GM12878 (cell line): ENCODE data around the gene OGFR. TPM values are rescaled to one million over a fixed set of nuclear protein-coding genes. Genes with fewer than 3 reads are reported as not detected.

Experiments
- ATAC-seq: fragments of 200-7000 bp; cut with Tn5 transposase; 3 replicates; pipeline ENCODE4 v1.9.1; 2020; ENCODE audit warnings: mild to moderate bottlenecking, moderate library complexity
- BruUV-seq: library from RNA; stranded (reverse); fragments of 400-500 nt; replicated peaks from 2 replicates; lab custom pipeline; 2021; lab: Mats Ljungman, UMichigan
- CTCF ChIA-PET: fragments of 300-600 bp; sonication (Branson Sonifier 250); formaldehyde crosslinking; extraction: SDS; loops from one replicate; lab custom pipeline; 2021; ENCODE audit warnings: inconsistent platforms; lab: Yijun Ruan, JAX
- POLR2A ChIA-PET: fragments of 350-600 bp; formaldehyde crosslinking; extraction: SDS; loops from one replicate; lab custom pipeline; 2021; ENCODE audit warnings: inconsistent platforms; lab: Charles Lee
- RAD21 ChIA-PET: fragments of 300-600 bp; sonication (Branson Sonifier 250); formaldehyde crosslinking; loops from one replicate; lab custom pipeline; 2023; ENCODE audit warnings: antibody characterized with exemption; ENCODE audit not compliant: unreplicated experiment; lab: Charles Lee
- SMC1A ChIA-PET: fragments of 300-600 bp; sonication (Branson Sonifier 250); formaldehyde crosslinking; loops from one replicate; lab custom pipeline; 2023; ENCODE audit not compliant: unreplicated experiment, uncharacterized antibody; lab: Charles Lee
- DNase-seq: peaks from one replicate; pipeline ENCODE4 v3.0.0-alpha.2; 2011; ENCODE audit warnings: low read depth, low spot score
- FAIRE-seq: peaks from 3 replicates; lab custom pipeline; 2011; peaks lifted over from hg19 to GRCh38; lab: Jason Lieb, UNC
- H2AFZ ChIP-seq: 2 replicates; pipeline ENCODE4 v1.6.0; 2011; ENCODE audit warnings: low read depth, low read length, control low read depth; ENCODE audit not compliant: control insufficient read depth
- H3K27ac ChIP-seq: 2 replicates; pipeline ENCODE4 v1.5.1; 2011; ENCODE audit warnings: control low read depth; ENCODE audit not compliant: control insufficient read depth, insufficient read depth
- H3K27me3 ChIP-seq, 2 experiments: replicated peaks in 1 of 2; 2 replicates each; pipeline versions ENCODE4 v1.6.0 to v1.6.1; 2011; ENCODE audit warnings: low read length in 1 of 2; ENCODE audit not compliant: control insufficient read depth in 2 of 2, insufficient read depth in 2 of 2
- H3K36me3 ChIP-seq, 2 experiments: 2 replicates each; pipeline ENCODE4 v1.5.1; 2011; ENCODE audit warnings: low read length in 1 of 2; ENCODE audit not compliant: control insufficient read depth in 2 of 2, insufficient read depth in 2 of 2
- H3K4me1 ChIP-seq: 2 replicates; pipeline ENCODE4 v1.6.1; 2011; ENCODE audit warnings: mild to moderate bottlenecking, low read length, moderate library complexity, mixed read lengths; ENCODE audit not compliant: control insufficient read depth, insufficient read depth
- H3K4me2 ChIP-seq: 2 replicates; pipeline ENCODE4 v1.6.0; 2011; ENCODE audit warnings: control low read depth; ENCODE audit not compliant: control insufficient read depth, insufficient read depth
- H3K4me3 ChIP-seq: fragments of 200-600 bp; sonication (generic); 2 replicates; pipeline ENCODE4 v1.5.1; 2016
- H3K79me2 ChIP-seq: 2 replicates; pipeline ENCODE4 v1.6.0; 2011; ENCODE audit warnings: low read length; ENCODE audit not compliant: control insufficient read depth, insufficient read depth
- H3K9ac ChIP-seq: 2 replicates; pipeline ENCODE4 v1.8.0; 2011; ENCODE audit warnings: low read length, control low read depth, mixed read lengths; ENCODE audit not compliant: control insufficient read depth, insufficient read depth
- H3K9me3 ChIP-seq: replicated peaks from 3 replicates; pipeline ENCODE4 v1.5.1; 2011; ENCODE audit warnings: mild to moderate bottlenecking, low read length; ENCODE audit not compliant: control insufficient read depth, insufficient read depth
- H4K20me1 ChIP-seq: 2 replicates; pipeline ENCODE4 v1.6.0; 2011; ENCODE audit not compliant: control insufficient read depth, insufficient read depth
- CBX3 ChIP-seq: fragments of 200-600 bp; sonication (generic); IDR thresholded peaks from 2 replicates; pipeline ENCODE4 v1.6.1; 2016; ENCODE audit warnings: low read depth, borderline replicate concordance
- CREM ChIP-seq: IDR thresholded peaks from 2 replicates; pipeline ENCODE4 v1.6.1; 2014; ENCODE audit warnings: antibody characterized with exemption, low read depth
- EGR1 ChIP-seq, 2 experiments: IDR thresholded peaks; 1 replicate in 1 of 2; 2 replicates in 1 of 2; pipeline ENCODE4 v1.6.1; 2011 to 2012; ENCODE audit warnings: low read depth in 2 of 2, low read length in 2 of 2, borderline replicate concordance in 1 of 2, mild to moderate bottlenecking in 1 of 2, moderate library complexity in 1 of 2
- HDAC2 ChIP-seq: fragments of 200-600 bp; sonication (generic); IDR thresholded peaks from 2 replicates; pipeline ENCODE4 v1.6.1; 2017
- MTA3 ChIP-seq: IDR thresholded peaks from 2 replicates; pipeline ENCODE4 v1.6.1; 2012; ENCODE audit warnings: low read length, inconsistent platforms, borderline replicate concordance
- MXI1 ChIP-seq: fragments of 150-350 bp; IDR thresholded peaks from 2 replicates; pipeline ENCODE4 v1.6.1; 2011; ENCODE audit warnings: low read depth, mild to moderate bottlenecking, inconsistent platforms, low read length, improper control_type of control experiment
- MYB ChIP-seq: fragments of 150-350 bp; IDR thresholded peaks from 2 replicates; pipeline ENCODE4 v1.6.1; 2014; ENCODE audit warnings: mild to moderate bottlenecking, low read depth, low read length, borderline replicate concordance
- RAD51 ChIP-seq: fragments of 450-650 bp; IDR thresholded peaks from 2 replicates; pipeline ENCODE4 v1.6.1; 2016; ENCODE audit warnings: moderate library complexity, mild to moderate bottlenecking, inconsistent platforms
- YBX1 ChIP-seq: fragments of 450-650 bp; IDR thresholded peaks from 2 replicates; pipeline ENCODE4 v1.6.1; 2016; ENCODE audit warnings: antibody characterized with exemption
- ZSCAN29 ChIP-seq: fragments of 450-650 bp; IDR thresholded peaks from 2 replicates; pipeline ENCODE4 v1.6.1; 2017; ENCODE audit warnings: mild to moderate bottlenecking, moderate library complexity
- WGBS: methylation state at CpG from one replicate; pipeline ENCODE4 v1.1.6; 2016; ENCODE audit warnings: low lambda C conversion rate; ENCODE audit not compliant: insufficient replicate concordance, insufficient coverage; ENCODE audit errors: missing lambda C conversion rate; 5-methylcytosine and 5-hydroxymethylcytosine counted together
- in situ Hi-C: fragments of 300-500 bp; cut with MboI; formaldehyde crosslinking; loops from 9 replicates; pipeline ENCODE4 v1.14.3; 2018; ENCODE audit warnings: mixed read lengths
- intact Hi-C: fragments of 100-400 bp; cut with micrococcal nuclease; formaldehyde crosslinking; loops from one replicate; pipeline ENCODE4 v1.14.2; 2022; ENCODE audit not compliant: unreplicated experiment
- polyA plus RNA-seq, 11 experiments: library from polyadenylated mRNA; depleted of rRNA in 4 of 11; unstranded in 6 of 11; stranded (reverse) in 5 of 11; fragments of >200 nt; fragmentation: Nextera tagmentation in 4 of 11; fragmentation: Illumina TruSeq in 1 of 11; extraction: Ambion mirVana in 4 of 11; extraction: Trizol in 1 of 11; gene quantifications; 1 replicate in 1 of 11; 2 replicates in 10 of 11; pipeline versions ENCODE4 v1.2.1 to v1.2.3, GENCODE V29; 2011 to 2016; ENCODE audit warnings: inconsistent platforms in 2 of 11, missing spikeins in 2 of 11, low read depth in 1 of 11
- total RNA-seq, 4 experiments: library from RNA; depleted of rRNA in 3 of 4; stranded (reverse); fragments of >200 nt in 3 of 4; fragmentation: Illumina TruSeq in 1 of 4; extraction: Trizol in 1 of 4; gene quantifications; 2 replicates each; pipeline versions ENCODE4 v1.2.1 to v1.2.3, GENCODE V29; 2013 to 2021
- TF ChIP-seq, protein P1 (sequence below): fragments of 150-350 bp; IDR thresholded peaks from 2 replicates; pipeline ENCODE4 v1.6.1; 2014; ENCODE audit warnings: mild to moderate bottlenecking, low read depth, low read length

OGFR gene
- total and polyA plus RNA-seq, 10 of the 15 experiments (the other 5 are each of a cell fraction or from before 2014, with no cell fraction given) = 0.72 to 62.1 (median 27.3) TPM

DNA sequence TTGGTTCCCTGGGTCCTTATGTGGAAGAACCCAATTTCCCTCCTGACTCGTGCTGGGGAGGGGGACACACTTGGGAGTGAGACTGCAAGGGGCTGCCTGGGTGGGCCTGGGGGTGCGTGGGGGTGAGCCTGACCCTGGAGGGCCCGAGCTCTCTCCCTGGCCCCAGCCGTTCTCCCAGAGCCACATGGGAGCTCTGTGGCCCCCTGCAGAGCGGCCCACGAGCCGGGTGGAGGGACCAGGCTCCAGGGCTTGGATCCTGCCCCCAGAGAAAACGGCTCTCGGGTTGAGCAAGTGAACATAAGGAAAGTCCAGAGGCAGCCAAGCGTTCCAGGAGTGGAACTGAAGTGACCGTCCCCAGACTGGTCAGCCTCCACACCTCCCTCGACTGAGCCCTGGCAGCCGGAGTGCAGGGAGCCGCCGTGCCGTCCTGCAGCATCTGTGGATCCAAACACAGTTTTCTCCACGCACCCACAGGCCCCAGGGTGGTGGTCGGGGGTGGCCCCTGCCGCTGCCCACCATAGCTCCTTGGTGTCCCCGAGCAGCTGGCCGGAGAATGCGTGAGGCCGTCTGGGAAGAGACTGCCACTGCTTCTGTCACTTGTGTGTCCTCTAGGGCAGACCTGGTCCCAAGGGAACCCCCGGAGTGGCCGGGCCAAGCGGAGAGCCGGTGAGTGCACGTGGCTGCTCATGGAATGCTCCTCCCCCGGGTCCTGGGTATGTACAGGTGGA lies 22.8 kb downstream of the OGFR start:
- no peak overlapping the region for H3K4me2 ChIP-seq
- ATAC-seq (no peak), DNase-seq (no peak), FAIRE-seq (no peak)
- WGBS = 38% methylated on average over 26 of the region's 29 CpGs
- CTCF ChIA-PET = no interaction called here
- TF ChIP-seq EGR1 (IDR thresholded peaks at IDR 0.05; ENCODE audit: borderline replicate concordance in 1 of 2, low read depth in 2 of 2, low read length in 2 of 2) (no peak), MXI1 (no peak), CBX3 (no peak), RAD51 (no peak), CREM (no peak), YBX1 (no peak), MTA3 (no peak), ZSCAN29 (no peak), HDAC2 (no peak), MYB (no peak)
- TF ChIP-seq, protein P1, sequence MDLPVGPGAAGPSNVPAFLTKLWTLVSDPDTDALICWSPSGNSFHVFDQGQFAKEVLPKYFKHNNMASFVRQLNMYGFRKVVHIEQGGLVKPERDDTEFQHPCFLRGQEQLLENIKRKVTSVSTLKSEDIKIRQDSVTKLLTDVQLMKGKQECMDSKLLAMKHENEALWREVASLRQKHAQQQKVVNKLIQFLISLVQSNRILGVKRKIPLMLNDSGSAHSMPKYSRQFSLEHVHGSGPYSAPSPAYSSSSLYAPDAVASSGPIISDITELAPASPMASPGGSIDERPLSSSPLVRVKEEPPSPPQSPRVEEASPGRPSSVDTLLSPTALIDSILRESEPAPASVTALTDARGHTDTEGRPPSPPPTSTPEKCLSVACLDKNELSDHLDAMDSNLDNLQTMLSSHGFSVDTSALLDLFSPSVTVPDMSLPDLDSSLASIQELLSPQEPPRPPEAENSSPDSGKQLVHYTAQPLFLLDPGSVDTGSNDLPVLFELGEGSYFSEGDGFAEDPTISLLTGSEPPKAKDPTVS = no peak
- H3K9me3 ChIP-seq = no peaks in the 10 kb centered on the region
- no peak overlapping the region for H3K4me3 ChIP-seq
- H3K27ac ChIP-seq = no peak overlapping the region
- RAD21 ChIA-PET = no interaction called here
- H3K4me1 ChIP-seq = peaks cover 11% of the 10 kb centered on the region
- H3K9ac ChIP-seq = no peak overlapping the region
- no peak overlapping the region for H2AFZ ChIP-seq
- no peaks in the 10 kb centered on the region for H4K20me1 ChIP-seq
- SMC1A ChIA-PET = no interaction called here
- H3K36me3 ChIP-seq = no peaks in the 10 kb centered on the region
- no peaks in the 10 kb centered on the region for H3K27me3 ChIP-seq
- in situ Hi-C loops (loop anchor here (5.0 kb wide), 1 partner anchor 50 kb away; no protein-coding TSS in a partner anchor), intact Hi-C loops (no loop called here)
- POLR2A ChIA-PET = no interaction called here
- no TSS peak for BruUV-seq
- H3K79me2 ChIP-seq = no peaks in the 10 kb centered on the region
